Measurements from ENCODE around the gene ALOX5. TPM values are rescaled to one million over a fixed set of nuclear protein-coding genes. Genes with fewer than 3 reads are reported as not detected.
A peak's percentile ranks its signal among the peaks of the same experiment; 100 is the strongest.

ALOX5 gene
- total and polyA plus RNA-seq, 2 experiments from 2014 or later = 3.7 to 5.4 TPM

DNA sequence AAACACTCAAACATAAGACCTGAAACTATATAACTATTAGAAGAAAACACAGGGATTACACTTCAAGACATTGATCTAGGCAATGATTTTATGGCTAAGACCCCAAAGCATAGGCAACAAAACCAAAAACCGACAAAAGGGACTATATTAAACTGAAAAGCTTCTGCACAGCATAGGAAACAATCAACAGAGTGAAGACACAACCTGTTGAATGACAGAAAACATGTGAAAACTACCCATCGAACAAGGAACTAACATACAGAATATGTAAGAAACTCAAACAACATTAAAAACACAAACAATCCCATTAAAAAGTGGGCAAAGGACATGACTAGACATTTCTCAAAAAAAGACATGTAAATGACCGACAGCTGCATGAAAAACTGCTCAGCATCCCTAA lies 109.0 kb downstream of the ALOX5 start:
- H2AFZ ChIP-seq = no peak overlapping the region
- no peak for TF ChIP-seq NANOG (IDR thresholded peaks at IDR 0.05; ENCODE audit: borderline replicate concordance)
- no peak for TF ChIP-seq JUNB (IDR thresholded peaks at IDR 0.05; ENCODE audit: unreplicated experiment)
- TF ChIP-seq, protein P1, sequence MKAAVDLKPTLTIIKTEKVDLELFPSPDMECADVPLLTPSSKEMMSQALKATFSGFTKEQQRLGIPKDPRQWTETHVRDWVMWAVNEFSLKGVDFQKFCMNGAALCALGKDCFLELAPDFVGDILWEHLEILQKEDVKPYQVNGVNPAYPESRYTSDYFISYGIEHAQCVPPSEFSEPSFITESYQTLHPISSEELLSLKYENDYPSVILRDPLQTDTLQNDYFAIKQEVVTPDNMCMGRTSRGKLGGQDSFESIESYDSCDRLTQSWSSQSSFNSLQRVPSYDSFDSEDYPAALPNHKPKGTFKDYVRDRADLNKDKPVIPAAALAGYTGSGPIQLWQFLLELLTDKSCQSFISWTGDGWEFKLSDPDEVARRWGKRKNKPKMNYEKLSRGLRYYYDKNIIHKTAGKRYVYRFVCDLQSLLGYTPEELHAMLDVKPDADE (IDR thresholded peaks at IDR 0.05) = no peak
- TF ChIP-seq, protein P2, sequence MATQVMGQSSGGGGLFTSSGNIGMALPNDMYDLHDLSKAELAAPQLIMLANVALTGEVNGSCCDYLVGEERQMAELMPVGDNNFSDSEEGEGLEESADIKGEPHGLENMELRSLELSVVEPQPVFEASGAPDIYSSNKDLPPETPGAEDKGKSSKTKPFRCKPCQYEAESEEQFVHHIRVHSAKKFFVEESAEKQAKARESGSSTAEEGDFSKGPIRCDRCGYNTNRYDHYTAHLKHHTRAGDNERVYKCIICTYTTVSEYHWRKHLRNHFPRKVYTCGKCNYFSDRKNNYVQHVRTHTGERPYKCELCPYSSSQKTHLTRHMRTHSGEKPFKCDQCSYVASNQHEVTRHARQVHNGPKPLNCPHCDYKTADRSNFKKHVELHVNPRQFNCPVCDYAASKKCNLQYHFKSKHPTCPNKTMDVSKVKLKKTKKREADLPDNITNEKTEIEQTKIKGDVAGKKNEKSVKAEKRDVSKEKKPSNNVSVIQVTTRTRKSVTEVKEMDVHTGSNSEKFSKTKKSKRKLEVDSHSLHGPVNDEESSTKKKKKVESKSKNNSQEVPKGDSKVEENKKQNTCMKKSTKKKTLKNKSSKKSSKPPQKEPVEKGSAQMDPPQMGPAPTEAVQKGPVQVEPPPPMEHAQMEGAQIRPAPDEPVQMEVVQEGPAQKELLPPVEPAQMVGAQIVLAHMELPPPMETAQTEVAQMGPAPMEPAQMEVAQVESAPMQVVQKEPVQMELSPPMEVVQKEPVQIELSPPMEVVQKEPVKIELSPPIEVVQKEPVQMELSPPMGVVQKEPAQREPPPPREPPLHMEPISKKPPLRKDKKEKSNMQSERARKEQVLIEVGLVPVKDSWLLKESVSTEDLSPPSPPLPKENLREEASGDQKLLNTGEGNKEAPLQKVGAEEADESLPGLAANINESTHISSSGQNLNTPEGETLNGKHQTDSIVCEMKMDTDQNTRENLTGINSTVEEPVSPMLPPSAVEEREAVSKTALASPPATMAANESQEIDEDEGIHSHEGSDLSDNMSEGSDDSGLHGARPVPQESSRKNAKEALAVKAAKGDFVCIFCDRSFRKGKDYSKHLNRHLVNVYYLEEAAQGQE (IDR thresholded peaks at IDR 0.05; ENCODE audit: unreplicated experiment) = no peak
- no peak for TF ChIP-seq EZH2phosphoT487 (IDR thresholded peaks at IDR 0.05; ENCODE audit: unreplicated experiment)
- TF ChIP-seq, protein P3, sequence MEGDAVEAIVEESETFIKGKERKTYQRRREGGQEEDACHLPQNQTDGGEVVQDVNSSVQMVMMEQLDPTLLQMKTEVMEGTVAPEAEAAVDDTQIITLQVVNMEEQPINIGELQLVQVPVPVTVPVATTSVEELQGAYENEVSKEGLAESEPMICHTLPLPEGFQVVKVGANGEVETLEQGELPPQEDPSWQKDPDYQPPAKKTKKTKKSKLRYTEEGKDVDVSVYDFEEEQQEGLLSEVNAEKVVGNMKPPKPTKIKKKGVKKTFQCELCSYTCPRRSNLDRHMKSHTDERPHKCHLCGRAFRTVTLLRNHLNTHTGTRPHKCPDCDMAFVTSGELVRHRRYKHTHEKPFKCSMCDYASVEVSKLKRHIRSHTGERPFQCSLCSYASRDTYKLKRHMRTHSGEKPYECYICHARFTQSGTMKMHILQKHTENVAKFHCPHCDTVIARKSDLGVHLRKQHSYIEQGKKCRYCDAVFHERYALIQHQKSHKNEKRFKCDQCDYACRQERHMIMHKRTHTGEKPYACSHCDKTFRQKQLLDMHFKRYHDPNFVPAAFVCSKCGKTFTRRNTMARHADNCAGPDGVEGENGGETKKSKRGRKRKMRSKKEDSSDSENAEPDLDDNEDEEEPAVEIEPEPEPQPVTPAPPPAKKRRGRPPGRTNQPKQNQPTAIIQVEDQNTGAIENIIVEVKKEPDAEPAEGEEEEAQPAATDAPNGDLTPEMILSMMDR (conservative IDR thresholded peaks at IDR 0.05; ENCODE audit: low read depth in 2 of 2) = no peak
- TF ChIP-seq CREB1 (CRISPR knock-in tag; IDR thresholded peaks at IDR 0.05; ENCODE audit: low read depth) = no peak
- TF ChIP-seq ZNF331 (CRISPR knock-in tag; IDR thresholded peaks at IDR 0.05; ENCODE audit: low read depth) = no peak
- TF ChIP-seq ZNF114 (CRISPR knock-in tag; IDR thresholded peaks at IDR 0.05) = no peak
- no peak for TF ChIP-seq STAT1 (IDR thresholded peaks at IDR 0.05; ENCODE audit: unreplicated experiment)
- no peak for TF ChIP-seq POLR2AphosphoS5 (IDR thresholded peaks at IDR 0.05; ENCODE audit: low read depth)
- TF ChIP-seq, protein P4, sequence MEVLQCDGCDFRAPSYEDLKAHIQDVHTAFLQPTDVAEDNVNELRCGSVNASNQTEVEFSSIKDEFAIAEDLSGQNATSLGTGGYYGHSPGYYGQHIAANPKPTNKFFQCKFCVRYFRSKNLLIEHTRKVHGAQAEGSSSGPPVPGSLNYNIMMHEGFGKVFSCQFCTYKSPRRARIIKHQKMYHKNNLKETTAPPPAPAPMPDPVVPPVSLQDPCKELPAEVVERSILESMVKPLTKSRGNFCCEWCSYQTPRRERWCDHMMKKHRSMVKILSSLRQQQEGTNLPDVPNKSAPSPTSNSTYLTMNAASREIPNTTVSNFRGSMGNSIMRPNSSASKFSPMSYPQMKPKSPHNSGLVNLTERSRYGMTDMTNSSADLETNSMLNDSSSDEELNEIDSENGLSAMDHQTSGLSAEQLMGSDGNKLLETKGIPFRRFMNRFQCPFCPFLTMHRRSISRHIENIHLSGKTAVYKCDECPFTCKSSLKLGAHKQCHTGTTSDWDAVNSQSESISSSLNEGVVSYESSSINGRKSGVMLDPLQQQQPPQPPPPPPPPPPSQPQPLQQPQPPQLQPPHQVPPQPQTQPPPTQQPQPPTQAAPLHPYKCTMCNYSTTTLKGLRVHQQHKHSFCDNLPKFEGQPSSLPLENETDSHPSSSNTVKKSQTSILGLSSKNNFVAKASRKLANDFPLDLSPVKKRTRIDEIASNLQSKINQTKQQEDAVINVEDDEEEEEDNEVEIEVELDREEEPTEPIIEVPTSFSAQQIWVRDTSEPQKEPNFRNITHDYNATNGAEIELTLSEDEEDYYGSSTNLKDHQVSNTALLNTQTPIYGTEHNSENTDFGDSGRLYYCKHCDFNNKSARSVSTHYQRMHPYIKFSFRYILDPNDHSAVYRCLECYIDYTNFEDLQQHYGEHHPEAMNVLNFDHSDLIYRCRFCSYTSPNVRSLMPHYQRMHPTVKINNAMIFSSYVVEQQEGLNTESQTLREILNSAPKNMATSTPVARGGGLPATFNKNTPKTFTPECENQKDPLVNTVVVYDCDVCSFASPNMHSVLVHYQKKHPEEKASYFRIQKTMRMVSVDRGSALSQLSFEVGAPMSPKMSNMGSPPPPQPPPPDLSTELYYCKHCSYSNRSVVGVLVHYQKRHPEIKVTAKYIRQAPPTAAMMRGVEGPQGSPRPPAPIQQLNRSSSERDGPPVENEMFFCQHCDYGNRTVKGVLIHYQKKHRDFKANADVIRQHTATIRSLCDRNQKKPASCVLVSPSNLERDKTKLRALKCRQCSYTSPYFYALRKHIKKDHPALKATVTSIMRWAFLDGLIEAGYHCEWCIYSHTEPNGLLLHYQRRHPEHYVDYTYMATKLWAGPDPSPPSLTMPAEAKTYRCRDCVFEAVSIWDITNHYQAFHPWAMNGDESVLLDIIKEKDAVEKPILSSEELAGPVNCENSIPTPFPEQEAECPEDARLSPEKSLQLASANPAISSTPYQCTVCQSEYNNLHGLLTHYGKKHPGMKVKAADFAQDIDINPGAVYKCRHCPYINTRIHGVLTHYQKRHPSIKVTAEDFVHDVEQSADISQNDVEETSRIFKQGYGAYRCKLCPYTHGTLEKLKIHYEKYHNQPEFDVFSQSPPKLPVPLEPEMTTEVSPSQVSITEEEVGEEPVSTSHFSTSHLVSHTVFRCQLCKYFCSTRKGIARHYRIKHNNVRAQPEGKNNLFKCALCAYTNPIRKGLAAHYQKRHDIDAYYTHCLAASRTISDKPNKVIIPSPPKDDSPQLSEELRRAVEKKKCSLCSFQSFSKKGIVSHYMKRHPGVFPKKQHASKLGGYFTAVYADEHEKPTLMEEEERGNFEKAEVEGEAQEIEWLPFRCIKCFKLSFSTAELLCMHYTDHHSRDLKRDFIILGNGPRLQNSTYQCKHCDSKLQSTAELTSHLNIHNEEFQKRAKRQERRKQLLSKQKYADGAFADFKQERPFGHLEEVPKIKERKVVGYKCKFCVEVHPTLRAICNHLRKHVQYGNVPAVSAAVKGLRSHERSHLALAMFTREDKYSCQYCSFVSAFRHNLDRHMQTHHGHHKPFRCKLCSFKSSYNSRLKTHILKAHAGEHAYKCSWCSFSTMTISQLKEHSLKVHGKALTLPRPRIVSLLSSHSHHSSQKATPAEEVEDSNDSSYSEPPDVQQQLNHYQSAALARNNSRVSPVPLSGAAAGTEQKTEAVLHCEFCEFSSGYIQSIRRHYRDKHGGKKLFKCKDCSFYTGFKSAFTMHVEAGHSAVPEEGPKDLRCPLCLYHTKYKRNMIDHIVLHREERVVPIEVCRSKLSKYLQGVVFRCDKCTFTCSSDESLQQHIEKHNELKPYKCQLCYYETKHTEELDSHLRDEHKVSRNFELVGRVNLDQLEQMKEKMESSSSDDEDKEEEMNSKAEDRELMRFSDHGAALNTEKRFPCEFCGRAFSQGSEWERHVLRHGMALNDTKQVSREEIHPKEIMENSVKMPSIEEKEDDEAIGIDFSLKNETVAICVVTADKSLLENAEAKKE (CRISPR knock-in tag; IDR thresholded peaks at IDR 0.05) = no peak
- TF ChIP-seq EZH2 (IDR thresholded peaks at IDR 0.05; ENCODE audit: low read depth, unreplicated experiment) = no peak
- Mint-ChIP-seq H3K9me3 (peaks cover 13% of the 10 kb centered on the region), H3K4me3 (no peak overlapping the region), H3K36me3 (ENCODE audit: low read depth) (peaks cover 15% of the 10 kb centered on the region), H3K27me3 (ENCODE audit: insufficient read depth, low read depth, poor library complexity) (peaks cover 1% of the 10 kb centered on the region), H3K27ac (peak overlapping the region; percentile 19; the same call in 1 of the 2 replicates), H3K4me1 (no peaks in the 10 kb centered on the region)
- no peak overlapping the region for H3K27ac ChIP-seq (ENCODE audit: low read depth)
- no peaks in the 10 kb centered on the region for H3K27me3 ChIP-seq (ENCODE audit: insufficient read depth)
- no peaks in the 10 kb centered on the region for H3K4me1 ChIP-seq (ENCODE audit: insufficient read depth)
- 0 out of 2 replicates have a peak, but pooled peaks cover 3% of the 10 kb centered on the region for H3K79me2 ChIP-seq (replicated peaks; ENCODE audit: insufficient read depth)
- no peaks in the 10 kb centered on the region for H3K36me3 ChIP-seq (ENCODE audit: insufficient read depth)
- H3F3A ChIP-seq (replicated peaks; ENCODE audit: low read depth) = no peaks in the 10 kb centered on the region
- no peak for DNase-seq (ENCODE audit: low spot score)
- no peaks in the 10 kb centered on the region for H4K20me1 ChIP-seq (replicated peaks; ENCODE audit: insufficient read depth)
- no peaks in the 10 kb centered on the region for H3K9me2 ChIP-seq (ENCODE audit: insufficient read depth)
- H3K4me2 ChIP-seq = no peak overlapping the region
- ATAC-seq = no peak
- H3K4me3 ChIP-seq = no peak overlapping the region

Data from GM23338 (cell line).